Panc1 (cell line): ENCODE measurements around the gene SMARCB1. TPM values are rescaled to one million over a fixed set of nuclear protein-coding genes. Genes with fewer than 3 reads are reported as not detected.

Experiments used
- ATAC-seq: fragments of 200-7000 bp; cut with Tn5 transposase; 2 replicates; pipeline ENCODE4 v1.9.1; 2020; ENCODE audit warnings: mild to moderate bottlenecking, moderate library complexity
- BruUV-seq: library from RNA; stranded (reverse); fragments of 400-500 nt; replicated peaks from 2 replicates; lab custom pipeline; 2021; lab: Mats Ljungman, UMichigan
- CTCF ChIA-PET: fragments of 300-600 bp; sonication (Branson Sonifier 250); formaldehyde crosslinking; loops from one replicate; lab custom pipeline; 2022; ENCODE audit warnings: antibody characterized with exemption; lab: Charles Lee
- POLR2A ChIA-PET: fragments of 300-600 bp; sonication (Branson Sonifier 250); formaldehyde crosslinking; loops from one replicate; lab custom pipeline; 2022; ENCODE audit warnings: antibody characterized with exemption; lab: Charles Lee
- DNase-seq: peaks from one replicate; pipeline ENCODE4 v3.0.0-alpha.2; 2010; ENCODE audit warnings: low read depth, low spot score
- H3K27ac ChIP-seq: 2 replicates; pipeline ENCODE4 v1.5.1; 2011; ENCODE audit warnings: mild to moderate bottlenecking, low read length, inconsistent platforms
- H3K27me3 ChIP-seq: fragments of 200-500 bp; sonication (Bioruptor generic); 2 replicates; pipeline ENCODE4 v1.6.0; 2014; ENCODE audit warnings: low read length, inconsistent platforms; ENCODE audit not compliant: control insufficient read depth, insufficient read depth
- H3K36me3 ChIP-seq: fragments of 200-500 bp; sonication (Bioruptor generic); 2 replicates; pipeline ENCODE4 v1.5.1; 2014; ENCODE audit warnings: inconsistent platforms, mild to moderate bottlenecking, low read length, moderate library complexity; ENCODE audit not compliant: control insufficient read depth, insufficient read depth
- H3K4me1 ChIP-seq: 2 replicates; pipeline ENCODE4 v1.5.1; 2011; ENCODE audit warnings: inconsistent platforms, mild to moderate bottlenecking, low read length, moderate library complexity; ENCODE audit not compliant: control insufficient read depth, insufficient read depth
- H3K4me3 ChIP-seq, 2 experiments: 2 replicates each; pipeline ENCODE4 v1.5.1; 2011 to 2012; ENCODE audit warnings: low read depth in 2 of 2, low read length in 2 of 2, mild to moderate bottlenecking in 2 of 2, inconsistent platforms in 1 of 2, moderate library complexity in 1 of 2
- H3K9me3 ChIP-seq: fragments of 200-500 bp; sonication (Bioruptor generic); 2 replicates; pipeline ENCODE4 v1.5.1; 2014; ENCODE audit warnings: low read depth, mild to moderate bottlenecking, inconsistent platforms, low read length, moderate library complexity; ENCODE audit not compliant: control insufficient read depth, insufficient read depth
- POLR2AphosphoS5 ChIP-seq: IDR thresholded peaks from 2 replicates; pipeline ENCODE4 v1.6.1; 2012; ENCODE audit warnings: mild to moderate bottlenecking, low read depth, low read length, moderate library complexity
- SIN3A ChIP-seq: IDR thresholded peaks from 2 replicates; pipeline ENCODE4 v1.6.1; 2012; ENCODE audit warnings: low read depth, mild to moderate bottlenecking, low read length, moderate library complexity, borderline replicate concordance; ENCODE audit not compliant: insufficient read depth
- TCF7L2 ChIP-seq: IDR thresholded peaks from 2 replicates; pipeline ENCODE4 v1.6.1; 2011; ENCODE audit warnings: mild to moderate bottlenecking, low read depth, low read length, inconsistent platforms
- in situ Hi-C: cut with HindIII; loops from 2 replicates; pipeline ENCODE4 v1.10.0; 2016; ENCODE audit warnings: low sequenced_read_pairs, low pct_unique_long_range_greater_than_20kb
- intact Hi-C: fragments of 100-400 bp; cut with micrococcal nuclease; formaldehyde crosslinking; loops from one replicate; pipeline ENCODE4 v1.10.0; 2022; ENCODE audit not compliant: unreplicated experiment
- total RNA-seq: library from RNA; stranded (reverse); gene quantifications from one replicate; pipeline ENCODE4 v1.2.1, GENCODE V29; 2021; ENCODE audit not compliant: unreplicated experiment
- TF ChIP-seq, protein P1 (sequence below), 2 experiments: IDR thresholded peaks; 2 replicates each; pipeline ENCODE4 v1.6.1; 2011 to 2012; ENCODE audit warnings: low read depth in 2 of 2, control low read depth in 1 of 2, low read length in 1 of 2, mild to moderate bottlenecking in 1 of 2, moderate library complexity in 1 of 2; ENCODE audit not compliant: insufficient read depth in 1 of 2
- TF ChIP-seq, protein P2 (sequence below): fragments of 450-650 bp; IDR thresholded peaks from 2 replicates; pipeline ENCODE4 v1.5.1; 2017; ENCODE audit warnings: mild to moderate bottlenecking

Gene SMARCB1
- total RNA-seq, 1 experiment from 2014 or later: 70.2 TPM

DNA sequence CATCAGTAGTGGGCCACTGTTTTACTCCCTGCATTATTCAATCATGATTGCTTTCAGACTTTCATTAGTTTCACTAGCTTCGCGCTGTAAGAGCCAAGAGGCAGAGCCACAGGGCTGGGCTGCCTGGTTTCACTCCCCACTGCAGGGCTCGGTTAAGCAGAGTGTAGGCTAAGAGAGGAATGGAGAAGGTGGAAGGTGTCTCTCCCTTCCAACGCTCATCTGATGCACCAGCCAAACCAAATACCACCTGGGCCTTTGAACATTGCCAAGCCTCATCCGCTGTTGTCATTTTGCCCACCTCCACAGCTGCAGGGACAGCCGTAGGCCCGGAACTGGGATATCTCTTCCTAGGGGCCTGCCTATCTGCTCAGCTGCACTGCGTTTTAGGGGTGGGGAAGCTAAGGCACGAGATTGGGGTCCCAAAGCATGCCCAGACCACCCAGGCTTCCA lies 480 bp upstream of the SMARCB1 start:
- H3K9me3 ChIP-seq: no peaks in the 10 kb centered on the region
- DNase-seq: no peak
- ChIA-PET POLR2A (no interaction called here), CTCF (interaction anchor here (0.6 kb wide), 1 partner anchor 30 kb away, joined by 7 read pairs; no protein-coding TSS in a partner anchor)
- in situ Hi-C loops: no loop called here
- peak overlapping the region; percentile 83 to 87 for H3K4me3 ChIP-seq
- peak overlapping the region; percentile 91 for H3K27ac ChIP-seq
- H3K36me3 ChIP-seq: no peaks in the 10 kb centered on the region
- BruUV-seq: TSS peak; percentile 94
- peaks cover 10% of the 10 kb centered on the region for H3K4me1 ChIP-seq
- TF ChIP-seq, protein P1, sequence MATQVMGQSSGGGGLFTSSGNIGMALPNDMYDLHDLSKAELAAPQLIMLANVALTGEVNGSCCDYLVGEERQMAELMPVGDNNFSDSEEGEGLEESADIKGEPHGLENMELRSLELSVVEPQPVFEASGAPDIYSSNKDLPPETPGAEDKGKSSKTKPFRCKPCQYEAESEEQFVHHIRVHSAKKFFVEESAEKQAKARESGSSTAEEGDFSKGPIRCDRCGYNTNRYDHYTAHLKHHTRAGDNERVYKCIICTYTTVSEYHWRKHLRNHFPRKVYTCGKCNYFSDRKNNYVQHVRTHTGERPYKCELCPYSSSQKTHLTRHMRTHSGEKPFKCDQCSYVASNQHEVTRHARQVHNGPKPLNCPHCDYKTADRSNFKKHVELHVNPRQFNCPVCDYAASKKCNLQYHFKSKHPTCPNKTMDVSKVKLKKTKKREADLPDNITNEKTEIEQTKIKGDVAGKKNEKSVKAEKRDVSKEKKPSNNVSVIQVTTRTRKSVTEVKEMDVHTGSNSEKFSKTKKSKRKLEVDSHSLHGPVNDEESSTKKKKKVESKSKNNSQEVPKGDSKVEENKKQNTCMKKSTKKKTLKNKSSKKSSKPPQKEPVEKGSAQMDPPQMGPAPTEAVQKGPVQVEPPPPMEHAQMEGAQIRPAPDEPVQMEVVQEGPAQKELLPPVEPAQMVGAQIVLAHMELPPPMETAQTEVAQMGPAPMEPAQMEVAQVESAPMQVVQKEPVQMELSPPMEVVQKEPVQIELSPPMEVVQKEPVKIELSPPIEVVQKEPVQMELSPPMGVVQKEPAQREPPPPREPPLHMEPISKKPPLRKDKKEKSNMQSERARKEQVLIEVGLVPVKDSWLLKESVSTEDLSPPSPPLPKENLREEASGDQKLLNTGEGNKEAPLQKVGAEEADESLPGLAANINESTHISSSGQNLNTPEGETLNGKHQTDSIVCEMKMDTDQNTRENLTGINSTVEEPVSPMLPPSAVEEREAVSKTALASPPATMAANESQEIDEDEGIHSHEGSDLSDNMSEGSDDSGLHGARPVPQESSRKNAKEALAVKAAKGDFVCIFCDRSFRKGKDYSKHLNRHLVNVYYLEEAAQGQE (IDR thresholded peaks at IDR 0.05; ENCODE audit: insufficient read depth in 1 of 2, low read depth in 2 of 2, low read length in 1 of 2): no peak
- no peak for TF ChIP-seq SIN3A
- TF ChIP-seq, protein P2, sequence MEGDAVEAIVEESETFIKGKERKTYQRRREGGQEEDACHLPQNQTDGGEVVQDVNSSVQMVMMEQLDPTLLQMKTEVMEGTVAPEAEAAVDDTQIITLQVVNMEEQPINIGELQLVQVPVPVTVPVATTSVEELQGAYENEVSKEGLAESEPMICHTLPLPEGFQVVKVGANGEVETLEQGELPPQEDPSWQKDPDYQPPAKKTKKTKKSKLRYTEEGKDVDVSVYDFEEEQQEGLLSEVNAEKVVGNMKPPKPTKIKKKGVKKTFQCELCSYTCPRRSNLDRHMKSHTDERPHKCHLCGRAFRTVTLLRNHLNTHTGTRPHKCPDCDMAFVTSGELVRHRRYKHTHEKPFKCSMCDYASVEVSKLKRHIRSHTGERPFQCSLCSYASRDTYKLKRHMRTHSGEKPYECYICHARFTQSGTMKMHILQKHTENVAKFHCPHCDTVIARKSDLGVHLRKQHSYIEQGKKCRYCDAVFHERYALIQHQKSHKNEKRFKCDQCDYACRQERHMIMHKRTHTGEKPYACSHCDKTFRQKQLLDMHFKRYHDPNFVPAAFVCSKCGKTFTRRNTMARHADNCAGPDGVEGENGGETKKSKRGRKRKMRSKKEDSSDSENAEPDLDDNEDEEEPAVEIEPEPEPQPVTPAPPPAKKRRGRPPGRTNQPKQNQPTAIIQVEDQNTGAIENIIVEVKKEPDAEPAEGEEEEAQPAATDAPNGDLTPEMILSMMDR: no peak
- TF ChIP-seq POLR2AphosphoS5: no peak
- TF ChIP-seq TCF7L2: no peak
- no peak for ATAC-seq
- no peaks in the 10 kb centered on the region for H3K27me3 ChIP-seq
- intact Hi-C loops: no loop called here

DNA sequence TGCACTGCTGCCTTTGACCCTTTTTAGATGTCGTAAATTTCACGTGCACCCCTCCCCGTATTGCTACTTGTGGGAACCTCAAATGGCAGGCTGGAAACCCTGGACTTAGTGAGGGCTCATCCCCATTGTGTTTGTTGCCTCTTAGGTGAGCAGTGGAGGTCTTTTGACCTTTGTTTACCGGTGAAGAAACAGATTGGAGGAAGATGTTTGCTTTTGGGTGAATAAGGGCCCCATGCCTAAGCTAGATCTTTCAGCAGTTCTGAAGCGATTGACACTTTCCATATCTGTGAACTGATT lies 782 bp downstream of the SMARCB1 start:
- POLR2A ChIA-PET: interaction anchor here (0.6 to 1.3 kb wide), 2 partner anchors 13 to 453 kb away, joined by 3 to 4 read pairs; no protein-coding TSS in a partner anchor
- Histone ChIP-seq H3K27ac (peak overlapping the region; percentile 81), H3K27me3 (no peaks in the 10 kb centered on the region), H3K4me3 (peak overlapping the region; percentile 83 to 87), H3K36me3 (no peaks in the 10 kb centered on the region), H3K4me1 (peaks cover 4% of the 10 kb centered on the region; the same call in 1 of the 2 replicates), H3K9me3 (no peaks in the 10 kb centered on the region)
- TF ChIP-seq, protein P1 (IDR thresholded peaks at IDR 0.05; ENCODE audit: insufficient read depth in 1 of 2, low read depth in 2 of 2, low read length in 1 of 2): no peak
- TF ChIP-seq TCF7L2 (no peak), POLR2AphosphoS5 (no peak), SIN3A (no peak)
- TF ChIP-seq, protein P2: no peak
- peak; percentile 29 for ATAC-seq
- no TSS peak for BruUV-seq
- CTCF ChIA-PET: interaction anchor here (0.5 kb wide), 1 partner anchor 16 kb away, joined by 4 read pairs; no protein-coding TSS in a partner anchor
- DNase-seq: no peak
- in situ Hi-C loops (no loop called here), intact Hi-C loops (no loop called here)
